NCI-H1105 treated with DMSO at 0.1 percent for 48 hours (cell line): ENCODE measurements around the gene SRGAP2C.
"Not testable (repeated sequence)": the region's sequence is repeated elsewhere in the genome, so short reads cannot be mapped to it uniquely, and the experiment has no call there.

ENCODE experiments used
- DNase-seq: peaks from one replicate; lab custom pipeline; 2025; lab: John Stamatoyannopoulos, UW

Gene SRGAP2C

GRCh38 chr1:121419050-121419615 is 234.4 kb downstream of the SRGAP2C start:
- DNase-seq: not testable (repeated sequence)

- DNase-seq: not testable (repeated sequence)
Observed at GRCh38 chr1:121421490-121421889, 236.7 kb downstream of the SRGAP2C start.

GRCh38 chr1:121423956-121424355 is 239.2 kb downstream of the SRGAP2C start:
- not testable (repeated sequence) for DNase-seq

DNA sequence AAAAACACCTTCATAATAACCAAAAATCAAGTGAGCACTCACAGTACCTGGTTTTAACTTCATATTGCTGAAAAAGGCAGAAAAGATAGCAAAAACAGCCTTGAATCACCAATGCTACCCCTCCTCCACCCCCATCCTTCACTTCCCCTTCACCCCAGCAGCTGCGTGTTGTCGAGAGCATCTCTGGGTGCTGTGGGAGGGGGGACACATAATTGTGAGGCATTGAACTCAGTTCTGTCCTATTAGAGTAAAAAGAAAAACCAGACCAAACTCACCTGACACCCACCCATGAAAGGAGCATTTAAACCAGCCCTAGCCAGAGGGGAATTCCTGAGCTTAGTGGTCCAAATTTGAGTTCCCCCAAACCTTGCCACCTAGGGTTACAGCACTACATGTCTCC is 248.7 kb downstream of the SRGAP2C start:
- not testable (repeated sequence) for DNase-seq

- DNase-seq: not testable (repeated sequence)
Observed at GRCh38 chr1:121438862-121439261, 254.1 kb downstream of the SRGAP2C start.

DNA sequence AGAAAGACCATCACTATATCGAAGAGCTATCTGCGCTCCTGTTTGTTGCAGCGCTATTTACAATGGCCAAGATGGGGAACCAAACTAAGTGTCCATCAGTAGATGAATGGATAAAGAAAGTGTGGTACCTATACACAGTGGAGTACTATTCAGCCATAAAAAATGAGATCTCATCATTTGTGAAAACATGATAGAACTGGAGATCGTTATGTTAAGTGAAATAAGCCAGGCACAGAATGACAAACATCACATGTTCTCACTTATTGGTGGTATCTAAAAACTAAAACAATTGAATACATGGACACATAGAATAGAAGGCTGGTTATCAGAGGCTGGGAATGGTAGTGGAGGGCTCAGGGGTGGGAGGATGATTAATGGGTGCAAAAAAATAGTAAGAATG is 256.2 kb downstream of the SRGAP2C start:
- no peak for DNase-seq
